Hypothalamus (tissue), 51 donors: ENCODE measurements around the gene FNDC11.

Source experiments
- DNase-seq, 51 donors: peaks; one replicate each; lab custom pipeline; 2025; lab: John Stamatoyannopoulos, UW

The FNDC11 gene

GRCh38 chr20:63539092-63539430, 14.9 kb upstream of the FNDC11 start:
- no peak for DNase-seq

DNA sequence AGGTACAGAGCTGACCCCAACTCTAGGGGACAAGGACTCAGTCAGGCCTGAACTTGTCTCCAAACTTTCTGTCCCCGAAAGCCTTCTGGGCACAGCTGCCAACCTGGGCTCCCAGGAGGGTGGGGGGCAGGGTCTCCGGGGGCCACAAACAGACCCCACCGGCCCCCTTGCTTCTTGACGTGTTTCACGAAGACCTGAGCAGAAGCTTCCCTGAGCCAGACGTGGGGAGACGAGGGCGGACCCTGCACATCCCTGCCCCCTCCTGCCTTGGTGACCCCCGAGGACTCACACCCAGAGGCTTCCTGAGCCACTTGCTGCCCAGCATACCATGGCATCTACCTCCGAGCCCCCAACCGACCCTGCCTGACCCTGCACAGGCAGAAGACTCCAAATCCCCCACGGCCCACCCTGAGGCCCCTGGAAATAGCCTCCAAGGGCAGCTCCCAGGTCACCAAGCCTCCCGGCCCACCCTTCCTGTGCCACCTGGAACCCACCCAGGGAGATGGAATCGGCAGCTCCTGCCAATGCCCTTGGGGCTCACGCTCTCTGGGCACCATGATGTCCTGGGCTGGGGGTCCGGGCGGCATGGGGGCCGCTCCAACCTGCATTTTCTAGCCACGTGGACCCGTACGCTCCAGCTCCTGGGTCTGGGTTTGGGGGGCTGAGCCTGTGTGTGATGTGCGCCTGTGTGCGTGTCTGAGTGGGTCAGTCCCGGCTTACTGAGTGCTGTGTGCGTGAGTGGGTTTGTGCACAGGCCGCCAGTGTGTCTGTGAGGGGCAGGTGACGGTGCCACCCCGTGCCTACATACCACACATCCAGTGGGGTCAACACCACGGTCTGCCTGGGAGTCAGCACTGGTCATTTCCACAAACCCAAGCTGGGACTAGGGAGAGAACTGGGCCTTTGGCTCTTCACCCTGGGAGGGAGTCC, 14.3 kb upstream of the FNDC11 start:
- DNase-seq = no peak

DNA sequence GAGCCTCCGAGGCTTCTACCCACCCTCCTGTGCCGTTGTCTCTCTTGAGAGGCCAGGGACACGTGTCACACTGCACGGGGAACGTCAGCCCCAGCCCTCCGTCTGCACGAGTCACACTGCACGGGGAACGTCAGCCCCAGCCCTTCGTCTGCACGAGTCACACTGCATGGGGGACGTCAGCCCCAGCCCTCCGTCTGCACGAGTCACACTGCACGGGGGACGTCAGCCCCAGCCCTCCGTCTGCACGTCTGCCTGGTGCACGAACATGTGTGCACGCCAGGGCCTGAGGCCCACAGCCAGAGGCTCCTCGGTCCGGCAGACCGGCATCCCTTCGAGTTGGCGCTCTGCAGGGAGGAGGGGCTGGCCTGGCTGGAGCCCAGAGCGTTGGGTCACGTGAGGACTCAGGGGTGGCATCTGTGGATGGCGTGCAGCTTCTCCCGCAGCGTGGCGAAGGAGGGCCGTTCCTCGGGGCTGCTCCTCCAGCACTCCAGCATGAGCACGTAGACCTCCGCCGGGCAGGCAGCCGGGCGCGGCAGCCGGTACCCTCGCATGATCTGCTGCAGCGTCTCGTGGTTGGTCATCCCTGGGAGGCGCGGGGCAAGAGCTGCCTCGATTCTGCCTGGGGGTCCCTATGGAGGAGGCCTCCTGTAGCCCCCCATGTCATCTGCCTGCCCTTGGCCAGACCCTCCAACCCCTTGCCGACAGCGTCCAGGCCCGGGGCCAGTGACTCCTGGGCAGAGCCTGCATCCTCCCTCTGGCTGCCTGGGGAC, 13.4 kb upstream of the FNDC11 start:
- DNase-seq = peak in 24 of 51 donors; percentile 11 to 53 (median 30)

- DNase-seq = no peak
Observed at GRCh38 chr20:63541371-63541770, 12.6 kb upstream of the FNDC11 start.

DNA sequence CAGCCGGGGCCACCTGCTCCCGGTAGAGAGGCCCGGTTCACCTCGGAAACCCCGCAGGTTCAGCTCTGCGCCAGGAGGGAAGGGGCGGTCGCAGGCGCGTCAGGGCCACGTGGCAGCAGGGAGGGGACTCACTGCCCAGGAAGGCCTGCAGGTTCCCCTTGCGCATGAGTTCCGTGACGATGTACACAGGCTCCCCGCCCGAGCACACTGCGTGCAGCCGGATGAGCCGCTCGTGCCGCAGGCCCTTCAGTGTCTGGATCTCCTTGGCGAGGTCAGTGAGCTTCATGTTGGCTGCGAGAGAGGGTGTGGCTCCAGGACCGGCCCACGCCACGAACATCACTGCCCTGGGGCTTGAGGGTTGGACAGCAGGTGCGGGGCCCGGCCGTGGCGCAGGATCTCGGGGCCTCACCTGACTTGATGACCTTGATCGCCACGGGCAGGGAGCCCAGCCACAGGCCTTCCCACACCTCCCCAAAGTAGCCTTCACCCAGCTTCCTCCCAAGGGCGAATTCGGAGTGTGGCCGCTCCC, 11.9 kb upstream of the FNDC11 start:
- no peak for DNase-seq

DNA sequence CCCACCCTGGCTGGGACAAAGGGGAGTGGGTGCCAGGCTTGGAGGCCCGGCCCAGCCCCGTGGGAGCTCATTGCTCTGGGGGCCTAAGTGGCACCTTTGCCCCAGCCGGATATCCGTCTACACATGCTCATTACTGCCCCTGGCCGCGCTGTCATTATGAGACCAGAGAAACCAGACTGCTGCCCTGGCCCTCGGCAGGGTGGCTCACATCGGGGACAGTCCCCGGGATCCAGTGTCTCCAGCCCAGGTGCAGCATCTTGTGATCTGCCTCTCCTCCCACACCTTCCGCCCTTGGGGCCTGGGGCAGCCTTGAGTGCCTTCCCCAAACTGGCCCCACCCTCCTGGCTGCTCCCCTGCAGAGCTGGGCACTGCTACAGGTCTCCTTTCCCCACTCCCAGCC, 11.3 kb upstream of the FNDC11 start:
- no peak for DNase-seq

DNA sequence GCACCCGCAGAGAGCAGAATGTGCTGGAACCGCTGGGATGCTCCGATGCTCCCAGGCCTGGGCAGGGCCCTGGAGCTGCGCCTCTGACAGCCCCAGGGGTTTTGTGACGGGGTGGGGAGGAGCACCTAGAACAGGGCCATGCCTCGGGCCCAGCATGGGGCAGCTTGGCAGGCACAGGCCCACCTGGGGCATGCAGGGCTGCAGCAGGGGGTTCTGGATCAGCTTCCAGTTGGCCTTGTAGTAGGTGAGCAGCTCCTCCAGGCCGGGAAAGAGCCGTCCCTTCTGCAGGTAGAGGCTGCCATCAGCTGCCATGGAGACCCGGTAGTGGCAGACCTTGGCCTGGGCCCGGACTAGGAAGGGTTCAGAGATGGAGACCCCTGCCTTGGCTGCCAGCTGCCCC, 10.8 kb upstream of the FNDC11 start:
- no peak for DNase-seq

DNA sequence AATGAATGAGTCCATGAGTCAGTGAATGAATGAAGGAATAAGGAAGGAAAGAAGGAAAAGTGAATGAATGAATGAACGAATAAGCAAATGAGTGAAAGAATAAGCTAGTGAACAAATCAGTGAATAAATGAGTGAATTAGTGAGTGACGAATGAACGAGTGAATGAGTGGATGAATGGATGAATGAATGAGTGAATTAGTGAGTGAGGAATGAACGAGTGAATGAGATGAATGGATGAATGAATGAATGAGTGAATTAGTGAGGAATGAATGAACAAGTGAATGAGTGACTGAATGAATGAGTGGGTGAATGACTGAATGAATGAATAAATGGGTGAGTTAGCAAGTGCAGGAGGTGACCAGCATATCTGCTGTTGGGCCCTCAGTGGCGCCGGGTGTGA, 10.2 kb upstream of the FNDC11 start:
- DNase-seq = no peak

DNA sequence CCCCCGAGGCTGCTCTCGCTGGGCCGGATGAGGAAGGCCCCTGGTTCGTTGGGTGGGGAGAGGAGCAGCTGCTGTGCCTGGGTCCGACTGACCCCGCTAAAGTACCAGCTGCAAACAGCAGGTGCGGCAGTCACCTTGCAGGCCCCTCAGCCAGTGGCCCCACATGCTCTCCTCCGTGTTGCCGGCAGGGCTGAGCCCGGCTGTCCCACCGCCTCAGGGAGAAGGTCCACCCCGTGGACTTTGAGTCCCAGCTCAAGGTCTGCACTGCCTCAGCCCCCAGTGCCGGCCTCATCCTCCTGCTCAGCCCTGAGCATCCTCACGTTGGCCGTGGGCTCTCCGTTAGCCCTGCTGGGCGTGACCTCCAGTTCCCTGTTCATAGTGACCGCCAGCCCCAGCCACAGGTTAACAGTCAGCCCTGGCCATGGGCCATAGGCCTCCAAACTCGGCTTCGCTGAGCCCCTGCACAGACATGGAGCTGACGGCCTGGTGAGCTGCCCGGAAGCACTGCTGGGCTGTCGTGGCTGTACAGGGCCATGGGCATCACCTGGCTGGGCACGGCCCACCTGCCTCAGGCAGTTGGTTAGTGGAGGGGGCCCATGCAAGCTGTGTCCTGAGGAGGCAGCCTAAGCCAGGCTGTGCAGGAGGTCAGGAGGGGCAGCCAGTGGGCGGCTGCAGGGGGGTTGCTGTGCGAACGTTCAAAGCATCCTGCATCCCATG, 9.6 kb upstream of the FNDC11 start:
- DNase-seq = no peak

- no peak for DNase-seq
Observed at GRCh38 chr20:63544958-63545516, 8.9 kb upstream of the FNDC11 start.

DNA sequence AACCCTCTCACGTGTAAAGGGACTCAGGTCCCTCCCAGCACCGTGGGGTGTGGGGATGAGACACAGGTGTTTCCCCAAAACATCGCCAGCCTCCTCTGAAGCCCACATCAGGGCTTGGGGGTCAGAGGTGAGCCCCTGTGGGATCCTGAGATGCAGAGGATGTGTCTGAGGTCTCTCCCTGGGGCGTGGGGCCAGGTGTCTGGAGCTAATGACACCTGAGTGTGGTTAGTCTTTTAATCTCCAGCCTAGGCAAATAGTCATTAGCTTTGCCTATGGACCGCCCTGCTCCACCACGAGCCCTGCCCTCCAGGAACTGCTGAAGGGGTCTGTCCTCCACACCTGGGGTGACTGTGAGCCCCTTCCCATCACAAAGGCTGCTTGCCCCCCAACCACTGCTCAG, 8.1 kb upstream of the FNDC11 start:
- DNase-seq = no peak

GRCh38 chr20:63546256-63546955, 7.6 kb upstream of the FNDC11 start:
- DNase-seq = no peak

DNA sequence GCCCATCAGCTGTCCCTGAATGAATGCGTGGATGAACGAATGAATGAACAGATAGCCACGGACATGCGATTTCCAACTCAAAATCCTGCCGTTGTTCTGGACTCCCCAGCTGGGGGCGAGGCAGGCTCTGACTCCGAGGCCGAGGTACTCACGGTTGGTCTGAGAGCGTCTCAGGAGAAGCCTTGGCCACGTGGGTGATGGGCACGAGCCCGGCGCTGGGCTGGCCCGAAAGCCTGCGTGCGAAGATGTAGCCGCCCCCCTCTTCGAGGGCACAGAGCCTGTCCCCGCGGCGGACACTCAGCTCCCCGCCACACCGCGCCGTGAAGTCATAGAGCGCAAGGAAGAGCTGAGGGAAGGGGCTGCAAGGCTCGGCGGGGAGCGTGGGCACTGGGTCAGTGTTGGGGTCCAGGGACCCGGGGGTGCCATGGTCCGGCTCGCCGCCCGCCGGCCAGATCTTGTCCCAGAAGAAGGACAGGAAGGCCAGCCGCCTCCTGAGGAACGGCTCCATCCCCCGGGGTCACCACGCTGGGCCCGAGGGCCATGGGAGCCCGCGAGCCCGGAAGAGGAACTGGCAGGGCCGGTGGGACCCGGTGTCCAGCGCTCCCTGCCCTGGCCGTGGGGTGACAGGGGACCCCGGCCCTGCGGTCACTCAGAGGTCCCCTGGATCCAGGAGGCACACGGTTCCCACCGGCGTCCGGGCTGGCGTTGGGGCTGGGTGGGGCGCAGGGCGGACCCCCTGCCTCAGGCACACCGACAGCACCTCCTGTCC, 6.8 kb upstream of the FNDC11 start:
- DNase-seq = no peak

DNA sequence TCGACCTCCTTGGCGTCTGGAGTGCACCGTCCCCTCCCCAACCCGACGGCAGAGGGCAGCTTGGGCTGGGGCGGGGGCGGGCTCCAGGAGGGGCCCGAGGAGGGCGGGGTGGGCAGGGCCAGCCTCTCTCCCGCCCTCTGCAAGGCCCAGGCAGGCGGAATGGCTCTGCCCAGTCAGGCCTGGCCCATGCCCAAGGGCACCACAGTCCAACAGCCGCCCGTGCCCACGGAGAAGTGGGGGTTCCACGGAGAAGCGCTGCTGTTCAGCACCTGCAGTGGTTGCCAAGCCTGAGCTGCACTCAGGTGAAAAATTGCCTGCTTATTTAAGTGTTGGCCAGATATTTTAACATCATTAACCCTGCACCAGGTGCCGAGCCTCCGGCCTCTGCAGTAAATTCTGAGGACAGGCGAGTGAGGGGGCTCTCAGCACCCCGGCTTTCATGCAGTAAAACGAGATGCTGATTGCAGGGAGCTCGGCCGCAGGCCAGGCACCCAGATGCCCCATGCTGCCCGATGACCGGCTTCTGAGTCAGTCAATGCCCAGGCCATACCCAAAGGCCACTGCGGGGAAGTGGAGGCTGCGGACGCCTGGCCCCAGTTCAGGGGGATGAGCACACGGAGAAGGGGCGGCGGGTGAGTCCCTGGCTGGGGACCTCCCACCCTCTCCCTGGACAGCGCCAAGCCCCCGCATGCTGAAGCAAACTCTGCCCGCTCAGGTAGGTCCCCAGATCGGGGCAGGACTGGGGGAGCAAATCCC, 6.1 kb upstream of the FNDC11 start, which contains the start of gene SRMS:
Gene SRMS, minus strand, starts transcription at position 25 of the 756 bp plus-strand sequence. CDS start 286 bp downstream, outside the sequence.
- no peak for DNase-seq

DNA sequence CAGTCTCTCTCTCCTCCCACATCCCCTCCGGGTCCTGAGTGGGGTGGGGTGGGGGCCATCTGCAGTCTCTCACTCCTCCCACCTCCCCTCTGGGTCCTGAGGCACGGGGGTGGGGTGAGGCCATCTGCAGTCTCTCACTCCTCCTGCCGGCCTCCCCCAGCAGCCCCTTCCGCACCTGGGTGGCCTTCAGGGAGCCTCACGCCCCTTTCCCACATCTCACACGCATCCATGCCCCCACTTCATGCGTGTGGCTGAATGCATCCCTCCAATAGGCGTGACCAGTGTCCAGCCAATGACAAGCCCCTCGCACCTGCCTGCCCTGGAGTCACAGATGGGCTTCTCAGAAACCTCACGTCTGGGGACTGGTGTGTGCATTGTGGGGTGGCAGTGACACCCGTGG, 5.4 kb upstream of the FNDC11 start:
- no peak for DNase-seq

GRCh38 chr20:63549019-63549418, 4.9 kb upstream of the FNDC11 start:
- DNase-seq = no peak

- no peak for DNase-seq
Observed at GRCh38 chr20:63549679-63550282, 4.2 kb upstream of the FNDC11 start.

- DNase-seq = no peak
Observed at GRCh38 chr20:63551068-63551467, 2.9 kb upstream of the FNDC11 start.
